Skeletal muscle satellite cell (primary cell): ENCODE results near the gene TMEM130. TPM values are rescaled to one million over a fixed set of nuclear protein-coding genes. Genes with fewer than 3 reads are reported as not detected.
A peak's percentile ranks its signal among the peaks of the same experiment; 100 is the strongest.

ENCODE experiments used
- H3K27me3 ChIP-seq: 2 replicates; pipeline ENCODE4 v1.7.0; 2013; ENCODE audit warnings: low read length; ENCODE audit not compliant: control insufficient read depth, insufficient read depth
- H3K36me3 ChIP-seq: 2 replicates; pipeline ENCODE4 v1.7.0; 2013; ENCODE audit warnings: mild to moderate bottlenecking, control low read depth, low read length; ENCODE audit not compliant: insufficient read depth
- H3K4me1 ChIP-seq: 2 replicates; pipeline ENCODE4 v1.7.0; 2013; ENCODE audit warnings: low read length; ENCODE audit not compliant: control insufficient read depth, insufficient read depth
- H3K4me2 ChIP-seq: 2 replicates; pipeline ENCODE4 v1.7.0; 2013; ENCODE audit warnings: mild to moderate bottlenecking, low read length
- H3K4me3 ChIP-seq: 2 replicates; pipeline ENCODE4 v1.7.0; 2013; ENCODE audit warnings: low read length
- H3K9ac ChIP-seq: 2 replicates; pipeline ENCODE4 v1.7.0; 2013; ENCODE audit warnings: mild to moderate bottlenecking, low read depth, low read length, moderate library complexity
- H3K9me3 ChIP-seq: replicated peaks from 2 replicates; pipeline ENCODE4 v1.7.0; 2013; ENCODE audit warnings: mild to moderate bottlenecking, control low read depth, low read length
- total RNA-seq: library from RNA; depleted of rRNA; stranded (reverse); fragments of >200 nt; gene quantifications from 2 replicates; pipeline ENCODE4 v1.2.3, GENCODE V29; 2012; rRNA removed

TMEM130 gene, protein sequence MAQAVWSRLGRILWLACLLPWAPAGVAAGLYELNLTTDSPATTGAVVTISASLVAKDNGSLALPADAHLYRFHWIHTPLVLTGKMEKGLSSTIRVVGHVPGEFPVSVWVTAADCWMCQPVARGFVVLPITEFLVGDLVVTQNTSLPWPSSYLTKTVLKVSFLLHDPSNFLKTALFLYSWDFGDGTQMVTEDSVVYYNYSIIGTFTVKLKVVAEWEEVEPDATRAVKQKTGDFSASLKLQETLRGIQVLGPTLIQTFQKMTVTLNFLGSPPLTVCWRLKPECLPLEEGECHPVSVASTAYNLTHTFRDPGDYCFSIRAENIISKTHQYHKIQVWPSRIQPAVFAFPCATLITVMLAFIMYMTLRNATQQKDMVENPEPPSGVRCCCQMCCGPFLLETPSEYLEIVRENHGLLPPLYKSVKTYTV
- 0.25 TPM in 1 of 2 replicates, not detected in the other for total RNA-seq

DNA sequence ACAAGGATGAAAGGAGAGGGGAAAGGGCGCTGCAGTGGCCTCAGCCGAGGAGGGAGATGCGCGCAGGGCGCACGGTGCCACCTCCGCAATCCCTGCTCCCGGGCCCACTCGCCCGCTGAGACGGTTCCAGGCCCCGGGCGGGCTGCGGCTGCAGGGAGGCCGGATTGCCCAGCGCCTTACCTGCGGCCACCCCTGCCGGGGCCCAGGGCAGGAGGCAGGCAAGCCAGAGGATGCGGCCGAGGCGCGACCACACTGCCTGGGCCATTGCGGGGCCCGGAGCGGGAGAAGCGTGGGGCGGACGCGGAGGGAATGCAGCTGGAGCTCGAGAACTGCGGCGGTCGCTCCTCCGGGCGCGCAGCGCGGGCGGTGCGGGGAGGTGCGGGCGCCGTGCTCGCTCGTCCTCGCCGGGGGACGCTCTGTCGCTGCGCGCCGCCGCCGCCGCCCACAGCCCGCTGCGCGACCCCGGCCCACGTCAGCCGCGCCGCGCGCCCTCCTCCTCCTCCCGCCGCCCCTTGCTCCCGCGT is at the start of gene TMEM130:
Gene TMEM130 (minus strand): TSS at position 418 of the 524 bp plus-strand sequence. CDS start 153 bp downstream, at position 265.
- Histone ChIP-seq H3K9ac (no peak within 1 kb of the TSS), H3K27me3 (peaks cover 33% of the 10 kb centered on the region), H3K9me3 (no peaks in the 10 kb centered on the region), H3K4me3 (peak within 1 kb of the TSS; percentile 58), H3K36me3 (no peaks in the 10 kb centered on the region), H3K4me1 (peaks cover 16% of the 10 kb centered on the region), H3K4me2 (peak within 1 kb of the TSS; percentile 80)

DNA sequence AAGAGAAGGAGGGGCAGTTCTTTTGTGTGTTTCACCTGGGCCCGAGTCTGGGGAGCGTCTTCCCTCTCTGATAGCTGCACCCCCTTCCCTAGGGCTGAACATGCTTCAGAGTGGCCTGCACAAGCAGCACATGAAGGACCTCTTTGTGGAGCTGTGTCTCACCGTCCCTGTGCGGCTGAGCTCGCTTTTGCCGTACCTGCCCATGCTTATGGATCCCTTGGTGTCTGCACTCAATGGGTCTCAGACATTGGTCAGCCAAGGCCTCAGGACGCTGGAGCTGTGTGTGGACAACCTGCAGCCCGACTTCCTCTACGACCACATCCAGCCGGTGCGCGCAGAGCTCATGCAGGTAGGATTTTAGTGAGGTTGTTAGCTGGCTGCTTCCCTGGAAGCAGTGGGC is 47.5 kb upstream of the TMEM130 start:
- Histone ChIP-seq H3K36me3 (peaks cover 78% of the 10 kb centered on the region), H3K9me3 (no peaks in the 10 kb centered on the region), H3K4me3 (no peak overlapping the region), H3K27me3 (no peaks in the 10 kb centered on the region), H3K4me2 (no peak overlapping the region), H3K4me1 (peaks cover 8% of the 10 kb centered on the region), H3K9ac (no peak overlapping the region)

DNA sequence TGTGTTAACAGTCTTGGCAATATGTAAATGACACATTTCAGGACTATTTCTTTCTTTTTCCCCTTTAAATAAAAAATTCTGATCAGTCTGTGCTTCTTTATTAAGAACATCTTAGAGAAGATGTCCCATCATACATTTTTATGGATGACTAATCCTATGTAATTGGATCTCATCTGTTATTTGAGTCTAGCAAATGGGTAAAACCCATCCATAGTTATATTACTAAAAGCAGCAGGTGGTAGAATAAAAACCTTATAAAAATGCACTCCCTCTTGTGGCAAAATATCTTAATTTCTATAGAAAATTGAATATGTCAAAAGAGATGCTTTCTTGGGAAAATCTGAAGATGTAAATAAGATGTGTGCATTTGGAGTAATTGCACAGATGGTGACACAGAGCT is 43.8 kb upstream of the TMEM130 start:
- Histone ChIP-seq H3K9ac (no peak overlapping the region), H3K36me3 (peaks cover 82% of the 10 kb centered on the region), H3K4me2 (no peak overlapping the region), H3K4me3 (no peak overlapping the region), H3K4me1 (peaks cover 8% of the 10 kb centered on the region), H3K9me3 (no peaks in the 10 kb centered on the region), H3K27me3 (no peaks in the 10 kb centered on the region)

DNA sequence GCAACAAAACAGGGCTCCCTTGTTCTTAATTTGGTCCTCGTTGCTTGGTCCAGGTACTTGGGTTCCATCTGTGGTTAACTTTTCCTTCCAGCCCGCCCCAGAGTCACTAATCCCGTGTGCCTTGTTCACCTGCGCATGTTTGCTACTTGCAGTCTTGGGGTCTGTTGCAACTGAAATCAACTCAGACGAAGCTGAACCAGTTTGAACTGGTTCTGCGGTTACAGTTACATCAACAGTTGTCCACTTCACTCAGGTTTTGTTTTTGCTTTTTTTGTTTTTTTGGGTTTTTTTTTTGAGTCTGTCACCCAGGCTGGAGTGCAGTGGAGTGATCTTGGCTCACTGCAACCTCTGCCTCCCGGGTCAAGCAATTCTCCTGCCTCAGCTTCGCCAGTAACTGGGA is 43.2 kb upstream of the TMEM130 start:
- H3K9me3 ChIP-seq = no peaks in the 10 kb centered on the region
- H3K4me3 ChIP-seq = no peak overlapping the region
- no peak overlapping the region for H3K9ac ChIP-seq
- H3K27me3 ChIP-seq = no peaks in the 10 kb centered on the region
- H3K4me1 ChIP-seq = peaks cover 8% of the 10 kb centered on the region
- peaks cover 81% of the 10 kb centered on the region for H3K36me3 ChIP-seq
- no peak overlapping the region for H3K4me2 ChIP-seq

DNA sequence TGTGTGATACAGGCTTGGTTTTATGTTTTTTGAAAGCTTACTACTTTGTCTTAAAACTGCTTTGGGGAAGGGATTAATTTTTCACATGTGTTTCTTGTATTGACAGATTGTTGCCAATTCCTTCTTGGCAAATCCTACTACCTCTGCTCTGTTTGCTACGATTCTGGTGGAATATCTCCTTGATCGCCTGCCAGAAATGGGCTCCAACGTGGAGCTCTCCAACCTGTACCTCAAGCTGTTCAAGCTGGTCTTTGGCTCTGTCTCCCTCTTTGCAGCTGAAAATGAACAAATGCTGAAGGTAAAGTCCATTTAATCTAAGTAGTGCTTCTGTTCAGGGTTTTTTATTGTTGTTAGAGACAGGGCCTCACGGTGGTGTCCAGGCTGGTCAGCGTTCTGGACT is 42.1 kb upstream of the TMEM130 start:
- Histone ChIP-seq H3K27me3 (no peaks in the 10 kb centered on the region), H3K4me2 (no peak overlapping the region), H3K36me3 (peaks cover 80% of the 10 kb centered on the region), H3K9ac (no peak overlapping the region), H3K4me3 (no peak overlapping the region), H3K4me1 (peaks cover 8% of the 10 kb centered on the region), H3K9me3 (no peaks in the 10 kb centered on the region)

DNA sequence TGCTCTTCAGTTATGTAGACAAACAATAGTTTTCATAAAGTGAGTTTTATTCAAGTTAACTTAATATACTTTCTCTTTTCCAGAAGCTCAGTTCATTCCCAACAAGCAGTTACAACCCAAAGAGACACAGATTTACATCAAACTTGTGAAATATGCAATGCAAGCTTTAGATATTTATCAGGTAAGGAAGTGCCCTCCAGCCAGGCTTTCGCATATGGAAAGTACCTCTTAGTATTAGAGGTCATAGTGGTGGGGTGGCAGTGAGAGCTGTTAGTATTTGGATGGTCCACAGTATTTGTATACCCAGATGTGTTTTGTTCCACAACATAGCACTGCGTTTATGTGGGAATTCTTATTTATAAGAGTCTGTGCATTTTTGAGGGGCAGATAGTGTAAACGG is 40.6 kb upstream of the TMEM130 start:
- H3K4me3 ChIP-seq = no peak overlapping the region
- no peaks in the 10 kb centered on the region for H3K9me3 ChIP-seq
- H3K4me2 ChIP-seq = no peak overlapping the region
- H3K27me3 ChIP-seq = no peaks in the 10 kb centered on the region
- peaks cover 74% of the 10 kb centered on the region for H3K36me3 ChIP-seq
- peaks cover 8% of the 10 kb centered on the region for H3K4me1 ChIP-seq
- no peak overlapping the region for H3K9ac ChIP-seq

DNA sequence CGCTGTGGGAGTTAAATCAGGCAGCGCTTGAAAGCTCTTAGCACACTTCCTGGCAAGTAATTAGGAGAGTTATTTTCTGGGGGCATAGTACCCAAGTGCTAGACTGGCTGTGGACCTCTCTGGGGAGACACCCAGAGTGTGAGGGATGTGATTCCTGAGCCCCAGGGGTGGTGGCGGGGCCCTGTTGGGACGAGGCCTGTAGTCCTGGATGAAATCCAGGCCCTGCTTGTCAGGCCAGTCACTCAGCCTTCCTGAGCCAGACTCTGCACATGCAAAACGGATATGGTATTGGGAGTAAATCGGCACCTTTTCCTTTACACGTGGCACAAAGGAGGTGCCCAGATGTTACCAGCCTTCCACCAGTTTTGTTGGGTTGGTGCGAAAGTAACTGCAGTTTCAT is 39.7 kb upstream of the TMEM130 start:
- Histone ChIP-seq H3K4me1 (peaks cover 8% of the 10 kb centered on the region), H3K4me3 (no peak overlapping the region), H3K9me3 (no peaks in the 10 kb centered on the region), H3K4me2 (no peak overlapping the region), H3K9ac (no peak overlapping the region), H3K27me3 (no peaks in the 10 kb centered on the region), H3K36me3 (peaks cover 78% of the 10 kb centered on the region)

DNA sequence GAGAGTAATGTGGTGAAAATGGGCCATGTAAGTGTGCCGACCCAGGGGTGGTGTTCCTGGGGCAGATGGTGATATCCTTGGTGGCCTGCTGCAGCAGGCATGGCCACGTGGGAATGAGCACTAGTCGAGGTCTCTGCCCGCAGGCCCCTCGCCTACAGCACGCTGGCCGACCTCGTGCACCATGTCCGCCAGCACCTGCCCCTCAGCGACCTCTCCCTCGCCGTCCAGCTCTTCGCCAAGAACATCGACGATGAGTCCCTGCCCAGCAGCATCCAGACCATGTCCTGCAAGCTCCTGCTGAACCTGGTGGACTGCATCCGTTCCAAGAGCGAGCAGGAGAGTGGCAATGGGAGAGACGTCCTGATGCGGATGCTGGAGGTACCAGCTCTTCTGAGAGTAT is 38.8 kb upstream of the TMEM130 start:
- H3K4me2 ChIP-seq = no peak overlapping the region
- H3K9ac ChIP-seq = no peak overlapping the region
- H3K27me3 ChIP-seq = no peaks in the 10 kb centered on the region
- no peaks in the 10 kb centered on the region for H3K9me3 ChIP-seq
- H3K4me3 ChIP-seq = no peak overlapping the region
- H3K4me1 ChIP-seq = peaks cover 6% of the 10 kb centered on the region
- H3K36me3 ChIP-seq = peaks cover 78% of the 10 kb centered on the region

DNA sequence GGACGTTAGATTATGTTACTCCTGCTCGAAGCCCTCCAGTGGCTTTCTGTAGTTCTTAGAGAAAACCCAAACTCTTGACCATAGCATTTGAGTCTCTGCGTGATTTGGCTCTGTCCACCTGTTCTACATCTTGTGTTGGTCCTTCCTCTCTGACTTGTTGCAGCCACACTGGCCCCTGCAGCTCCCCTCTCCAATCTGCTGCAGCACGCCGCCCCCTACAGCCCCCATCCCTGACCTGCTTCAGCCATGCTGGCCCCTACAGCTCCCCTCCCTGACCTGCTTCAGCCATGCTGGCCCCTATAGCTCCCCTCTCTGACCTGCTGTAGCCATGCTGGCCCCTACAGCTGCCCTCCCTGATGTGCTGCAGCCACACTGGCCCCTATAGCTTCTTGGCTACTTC is 37.8 kb upstream of the TMEM130 start:
- Histone ChIP-seq H3K36me3 (peaks cover 83% of the 10 kb centered on the region), H3K27me3 (no peaks in the 10 kb centered on the region), H3K4me3 (no peak overlapping the region), H3K4me1 (no peaks in the 10 kb centered on the region), H3K4me2 (no peak overlapping the region), H3K9me3 (no peaks in the 10 kb centered on the region), H3K9ac (no peak overlapping the region)

DNA sequence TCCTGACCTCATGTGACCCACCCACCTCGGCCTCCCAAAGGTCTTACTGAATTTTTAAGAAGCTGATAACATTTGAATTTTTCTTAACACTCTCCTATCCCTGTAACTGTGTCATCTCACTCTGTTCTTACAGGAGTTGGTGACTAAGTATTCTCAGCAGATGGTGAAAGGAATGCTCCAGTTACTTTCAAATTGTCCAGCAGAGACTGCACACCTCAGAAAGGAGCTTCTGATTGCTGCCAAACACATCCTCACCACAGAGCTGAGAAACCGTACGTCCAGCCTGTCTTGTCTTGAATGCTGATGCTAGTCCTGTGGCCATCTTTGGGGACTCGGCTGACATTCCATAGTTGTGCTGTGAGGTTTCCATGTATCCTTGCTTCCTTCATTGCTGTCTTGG is 33.4 kb upstream of the TMEM130 start:
- H3K4me1 ChIP-seq = no peaks in the 10 kb centered on the region
- H3K4me3 ChIP-seq = no peak overlapping the region
- H3K4me2 ChIP-seq = no peak overlapping the region
- H3K27me3 ChIP-seq = no peaks in the 10 kb centered on the region
- H3K9ac ChIP-seq = no peak overlapping the region
- peaks cover 88% of the 10 kb centered on the region for H3K36me3 ChIP-seq
- no peaks in the 10 kb centered on the region for H3K9me3 ChIP-seq

DNA sequence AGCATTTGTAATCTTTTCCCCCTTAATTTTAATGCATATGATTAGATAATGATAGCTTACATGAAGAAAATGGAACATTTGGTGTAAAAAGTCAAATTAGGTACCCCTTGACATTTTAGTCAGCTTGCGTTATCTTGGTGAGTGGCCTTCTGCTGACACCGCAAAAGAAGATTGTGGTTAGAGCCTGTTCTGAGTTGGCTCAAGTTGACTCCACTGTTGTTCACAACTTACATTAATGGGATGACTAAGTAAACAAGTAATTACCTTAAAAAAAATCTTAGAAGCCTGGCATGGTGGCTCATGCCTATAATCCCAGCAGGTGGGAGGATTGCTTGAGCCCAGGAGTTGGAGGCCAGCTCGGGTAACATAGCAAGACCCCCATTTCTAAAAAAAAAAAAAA is 32.7 kb upstream of the TMEM130 start:
- no peaks in the 10 kb centered on the region for H3K4me1 ChIP-seq
- H3K4me3 ChIP-seq = no peak overlapping the region
- peaks cover 89% of the 10 kb centered on the region for H3K36me3 ChIP-seq
- H3K9me3 ChIP-seq = no peaks in the 10 kb centered on the region
- H3K27me3 ChIP-seq = no peaks in the 10 kb centered on the region
- H3K9ac ChIP-seq = no peak overlapping the region
- H3K4me2 ChIP-seq = no peak overlapping the region

DNA sequence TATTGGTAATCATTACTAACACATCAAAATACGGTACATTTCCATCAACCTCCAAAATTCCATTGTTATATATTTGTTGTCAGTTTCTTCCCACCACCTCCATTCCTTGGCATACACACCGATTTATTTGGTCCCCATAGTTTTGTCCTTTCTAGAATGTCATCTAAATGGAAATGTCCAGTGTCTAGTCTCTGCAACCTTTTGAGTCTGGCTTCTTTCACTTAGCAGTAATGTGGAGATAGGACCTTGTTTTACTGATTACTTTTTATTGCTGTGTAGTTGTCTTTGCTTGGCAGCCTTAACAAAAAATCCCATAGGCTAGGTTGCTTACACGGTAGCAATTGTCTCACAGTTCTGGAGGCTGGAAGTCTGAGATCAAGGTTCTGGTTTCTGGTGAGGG is 31.0 kb upstream of the TMEM130 start:
- Histone ChIP-seq H3K36me3 (peaks cover 97% of the 10 kb centered on the region), H3K27me3 (no peaks in the 10 kb centered on the region), H3K9me3 (no peaks in the 10 kb centered on the region), H3K4me1 (no peaks in the 10 kb centered on the region), H3K9ac (no peak overlapping the region), H3K4me3 (no peak overlapping the region), H3K4me2 (no peak overlapping the region)
